ENCODE results near the gene LYRM7.
"Not testable (repeated sequence)": the region's sequence is repeated elsewhere in the genome, so short reads cannot be mapped to it uniquely, and the experiment has no call there.

The LYRM7 gene

DNA sequence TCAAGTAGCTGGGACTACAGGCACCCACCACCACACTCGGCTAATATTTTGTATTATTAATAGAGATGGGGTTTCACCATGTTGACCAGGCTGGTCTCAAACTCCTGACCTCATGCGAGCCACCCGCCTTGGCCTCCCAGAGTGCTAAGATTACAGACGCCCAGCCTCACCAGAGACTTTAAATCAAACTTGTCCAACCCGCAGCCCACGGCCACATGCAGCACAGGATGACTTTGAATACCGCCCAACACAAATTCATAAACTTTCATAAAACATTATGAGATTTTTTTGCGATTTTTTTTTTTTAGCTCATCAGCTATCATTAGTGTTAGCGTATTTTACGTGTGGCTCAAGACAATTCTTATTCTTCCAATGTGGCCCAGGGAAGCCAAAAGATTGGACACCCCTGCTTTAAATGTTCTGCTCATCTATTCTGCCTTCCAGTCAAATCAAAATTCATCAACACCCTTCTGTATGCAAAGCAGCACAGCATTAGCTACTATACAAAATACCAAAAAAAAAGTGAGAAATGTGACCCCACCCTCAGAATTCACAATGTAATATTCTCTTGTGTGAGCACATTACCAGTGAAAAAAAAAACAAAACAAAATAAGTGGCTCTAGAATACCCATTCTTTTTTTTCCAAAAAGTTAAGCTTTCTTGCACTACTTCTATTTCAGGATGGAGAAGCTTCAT, 50.4 kb downstream of the LYRM7 start:
- DNase-seq (ENCODE audit: low spot score), result no peak

DNA sequence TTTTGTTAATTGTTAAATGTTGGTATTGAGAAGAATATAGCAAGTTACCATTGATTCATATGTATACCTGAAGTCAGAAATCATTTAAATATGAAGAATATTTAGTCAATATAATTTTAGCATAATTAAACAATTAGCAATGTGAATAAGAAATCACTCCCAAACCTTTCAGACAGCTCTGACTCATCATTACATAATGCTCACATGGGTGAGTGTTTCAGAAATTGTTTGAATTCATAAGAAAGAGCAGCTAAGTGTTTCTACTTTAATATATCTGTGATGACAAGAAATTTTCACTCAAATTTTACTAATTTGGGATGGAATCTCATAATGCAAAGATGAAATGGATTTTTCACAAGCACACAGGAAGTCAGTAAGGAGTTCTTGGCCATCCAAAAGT, 51.1 kb downstream of the LYRM7 start:
- peak; percentile 42 for DNase-seq (ENCODE audit: low spot score)

DNA sequence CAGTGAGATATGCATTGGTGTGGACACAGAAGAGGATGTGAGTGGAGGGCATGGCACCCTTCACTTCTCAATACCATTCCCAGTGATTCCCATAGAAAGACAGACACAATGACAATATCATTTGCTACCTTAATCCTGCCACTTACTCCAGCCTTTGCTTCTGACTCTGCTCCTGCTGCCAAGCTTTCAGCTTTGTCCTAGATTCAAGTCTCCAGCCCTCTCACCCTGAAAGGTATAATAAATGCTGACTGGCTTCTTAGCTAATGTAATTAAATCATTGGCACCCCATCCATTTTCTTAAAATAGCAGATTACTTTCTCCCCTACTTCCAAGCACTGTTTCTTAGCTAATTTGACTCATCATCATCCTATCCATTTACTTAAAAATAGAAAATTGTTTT, 52.0 kb downstream of the LYRM7 start:
- DNase-seq (ENCODE audit: low spot score), result no peak

DNA sequence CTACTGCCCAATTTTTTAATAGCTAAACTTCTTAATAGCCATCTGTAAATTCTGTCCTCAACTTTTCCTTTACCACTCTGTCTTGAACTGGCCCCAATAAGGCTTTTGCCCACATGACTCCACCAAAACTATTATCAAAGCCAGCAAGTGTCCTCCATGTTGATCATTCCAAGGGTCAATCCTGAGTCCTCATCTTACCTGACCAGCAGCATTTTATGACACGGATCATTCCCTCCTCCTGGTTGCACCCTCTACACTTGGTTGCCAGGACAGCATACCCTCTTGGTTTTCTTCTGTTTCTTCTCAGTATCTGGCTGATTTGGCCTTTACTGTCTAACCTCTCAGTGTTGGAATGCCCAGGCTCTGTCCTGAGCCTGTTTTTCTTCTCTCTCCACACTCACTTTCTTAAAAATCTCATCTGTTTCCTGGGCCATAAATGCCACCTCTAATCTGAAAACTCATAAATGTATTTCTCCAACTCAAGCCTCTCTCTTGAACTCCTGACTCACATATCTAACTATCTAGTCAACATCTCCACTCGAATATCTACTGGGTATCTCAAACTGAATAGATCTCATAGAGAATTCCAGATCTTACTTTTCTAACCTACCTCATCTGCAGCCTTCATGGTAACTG, 53.1 kb downstream of the LYRM7 start:
- DNase-seq (ENCODE audit: low spot score), result no peak

DNA sequence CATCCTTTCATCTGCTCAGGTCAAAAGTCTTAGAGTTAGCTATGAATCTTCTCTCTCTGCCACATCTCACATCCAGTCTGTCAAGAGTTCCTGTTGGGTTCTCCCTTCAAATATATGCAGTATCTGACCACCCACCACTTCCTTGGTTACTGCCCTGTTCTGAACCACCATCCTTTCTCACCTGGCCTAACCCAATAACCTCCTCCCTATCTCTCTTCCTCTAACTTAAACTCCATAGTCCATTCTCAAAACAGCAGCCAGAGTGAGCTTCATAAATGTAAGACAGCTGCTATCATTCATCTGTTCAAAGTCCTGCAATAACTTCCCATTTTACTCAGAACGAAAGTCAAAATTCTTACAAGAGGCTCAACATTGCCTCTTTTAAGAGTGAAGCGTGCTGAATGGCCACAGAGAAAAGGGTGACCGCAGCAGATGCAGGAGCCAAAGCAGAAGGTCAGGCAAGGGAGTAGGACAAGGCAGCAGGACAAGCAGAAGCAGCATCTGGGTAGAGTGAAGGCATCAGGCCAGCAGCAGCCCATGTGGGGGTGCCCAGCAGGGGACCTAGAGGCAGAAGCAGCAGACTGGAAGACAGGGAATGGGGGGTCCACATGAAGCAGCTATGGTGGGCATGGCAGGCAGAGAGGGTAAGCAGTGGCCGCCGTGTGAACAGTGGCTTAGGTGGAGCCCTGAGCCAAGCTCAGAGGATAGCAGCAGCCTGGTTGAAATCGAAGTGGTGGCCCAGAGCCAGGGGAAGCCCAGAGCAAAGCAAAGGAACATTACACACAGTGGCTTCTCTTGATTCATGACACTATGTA, 53.9 kb downstream of the LYRM7 start:
- no peak for DNase-seq (ENCODE audit: low spot score)

- no peak for DNase-seq (ENCODE audit: low spot score)
Measured at GRCh38 chr5:131225282-131225974, 54.7 kb downstream of the LYRM7 start.

DNA sequence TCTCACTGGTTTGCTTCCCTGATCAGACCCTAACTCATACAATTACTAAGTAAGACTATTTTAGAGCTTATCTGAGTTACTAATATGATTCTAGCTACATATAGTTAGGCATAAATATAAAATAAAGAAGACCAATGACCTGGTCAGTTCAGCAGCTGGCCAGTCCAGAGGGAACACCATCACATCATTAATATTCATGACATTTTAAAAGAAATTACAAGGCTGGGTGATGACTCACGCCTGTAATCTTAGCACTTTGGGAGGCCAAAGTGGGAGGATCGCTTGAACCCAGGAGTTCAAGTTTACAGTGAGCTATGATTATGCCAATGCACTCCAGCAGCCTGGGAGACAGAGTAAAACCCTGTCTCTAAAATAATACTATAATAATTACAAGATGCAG, 56.2 kb downstream of the LYRM7 start:
- no peak for DNase-seq (ENCODE audit: low spot score)

- DNase-seq (ENCODE audit: low spot score), result no peak
Measured at GRCh38 chr5:131228646-131229045, 57.9 kb downstream of the LYRM7 start.

- DNase-seq (ENCODE audit: low spot score), result no peak
Measured at GRCh38 chr5:131229623-131230022, 58.9 kb downstream of the LYRM7 start.

DNA sequence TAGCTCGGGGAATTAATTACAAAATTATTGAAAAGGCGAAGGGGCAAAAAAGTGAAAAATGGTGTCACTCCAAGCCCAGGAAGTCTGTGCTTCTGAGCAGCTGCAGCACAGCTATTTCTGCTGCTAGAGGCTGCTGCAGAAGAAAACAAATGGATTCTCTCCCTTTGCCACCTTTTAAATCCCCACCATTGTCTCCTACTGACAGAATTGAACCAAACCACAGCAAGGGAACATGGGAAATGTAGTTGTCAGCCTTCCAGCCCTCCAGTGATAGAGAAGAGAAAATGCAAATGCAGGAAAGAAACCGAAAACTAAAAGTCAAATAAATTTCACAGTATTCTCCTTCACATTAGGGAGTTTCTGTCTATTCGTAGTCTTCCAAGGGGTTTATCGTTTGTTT, 59.7 kb downstream of the LYRM7 start:
- DNase-seq (ENCODE audit: low spot score), result no peak

GRCh38 chr5:131239686-131240085, 68.9 kb downstream of the LYRM7 start:
- no peak for DNase-seq (ENCODE audit: low spot score)

DNA sequence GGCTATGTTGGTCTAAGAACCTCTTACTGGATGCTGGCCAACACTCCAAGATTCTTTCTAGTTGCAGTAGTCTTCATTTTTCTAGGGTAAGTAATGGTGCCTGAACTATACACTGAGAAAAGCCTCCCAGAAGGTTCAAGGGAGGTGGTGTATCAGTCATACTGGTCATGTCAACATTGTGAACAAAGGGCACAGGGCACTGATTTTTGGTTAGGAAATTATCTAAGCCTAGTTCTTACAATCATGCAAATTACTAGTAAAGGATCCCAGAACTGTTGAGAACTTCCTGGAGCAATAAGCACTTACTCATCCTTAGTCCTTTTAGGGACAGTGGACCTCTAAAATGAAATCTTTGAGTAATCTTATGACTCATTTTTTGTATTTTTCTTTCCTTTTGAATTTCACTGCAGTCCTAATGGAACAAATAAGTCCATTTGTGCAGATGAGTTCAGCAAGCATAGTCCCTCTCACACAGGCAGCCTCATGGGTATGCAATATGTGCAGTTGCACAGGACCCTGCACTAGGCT, 72.0 kb downstream of the LYRM7 start:
- DNase-seq (ENCODE audit: low spot score), result no peak

DNA sequence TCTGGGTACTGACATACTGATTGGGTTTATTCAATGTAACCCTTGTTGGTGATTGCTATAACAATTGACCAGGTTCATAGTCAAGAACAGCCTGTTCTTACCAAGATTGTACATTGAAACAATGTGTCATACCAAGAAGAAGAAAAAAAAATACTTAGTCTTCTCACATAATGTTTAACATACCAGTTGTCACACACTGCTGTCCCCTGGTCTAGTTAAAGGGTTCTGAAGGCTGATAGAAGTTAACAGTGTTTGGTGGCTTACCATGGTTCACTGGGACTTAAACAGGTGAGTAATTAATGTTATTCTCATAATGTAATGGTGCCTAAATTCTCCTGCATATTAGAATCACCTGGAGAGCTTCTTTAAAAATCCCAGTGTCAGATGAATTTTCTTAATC, 74.6 kb downstream of the LYRM7 start:
- no peak for DNase-seq (ENCODE audit: low spot score)

GRCh38 chr5:131245948-131246347, 75.2 kb downstream of the LYRM7 start:
- DNase-seq (ENCODE audit: low spot score), result no peak

GRCh38 chr5:131246504-131246903, 75.8 kb downstream of the LYRM7 start:
- no peak for DNase-seq (ENCODE audit: low spot score)

- DNase-seq (ENCODE audit: low spot score), result no peak
Measured at GRCh38 chr5:131250751-131251475, 80.2 kb downstream of the LYRM7 start.

- DNase-seq (ENCODE audit: low spot score), result peak; percentile 88
Measured at GRCh38 chr5:131252824-131253171, 82.1 kb downstream of the LYRM7 start.

- not testable (repeated sequence) for DNase-seq (ENCODE audit: low spot score)
Measured at GRCh38 chr5:131254025-131254424, 83.3 kb downstream of the LYRM7 start.

DNA sequence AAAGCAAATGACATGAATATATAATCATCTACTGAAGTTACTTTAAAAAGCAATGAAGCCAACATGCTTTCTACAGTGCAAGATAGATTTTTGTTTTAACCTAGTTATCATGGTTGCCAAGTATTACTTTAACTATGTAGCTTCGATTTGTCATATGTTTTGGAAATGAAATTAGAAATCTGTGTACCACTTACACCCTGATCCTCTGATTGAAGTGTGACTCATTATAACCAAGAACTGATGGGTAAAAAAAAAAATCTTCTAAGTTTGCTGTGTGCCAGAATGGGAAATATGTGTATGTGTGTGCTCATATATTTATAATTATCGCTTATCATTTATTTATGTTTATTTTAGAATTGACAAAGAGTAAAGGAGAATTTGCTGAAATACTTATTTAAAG, 84.0 kb downstream of the LYRM7 start:
- DNase-seq (ENCODE audit: low spot score), result peak; percentile 62

Data from CD4-positive, alpha-beta T cell treated with Interleukin-2 at 100 ng/mL for 4 hours (primary cell).